ENCODE measurements around the gene TMEM59L. TPM values are rescaled to one million over a fixed set of nuclear protein-coding genes. Genes with fewer than 3 reads are reported as not detected.

The TMEM59L gene
- total RNA-seq (2014; rRNA removed; shearing (Covaris generic)) = 2.0 and 2.5 TPM in 2 replicates

GRCh38 chr19:18612772-18613588, at the start of gene TMEM59L:
TSS of gene TMEM59L (plus strand) at chr19:18612870. CDS start at chr19:18612959, 89 bp downstream.

GRCh38 chr19:18571564-18572344, 40.9 kb upstream of the TMEM59L start, which contains the start of gene UBA52:
TSS of gene UBA52 (plus strand) at chr19:18571857. CDS start at chr19:18573301, 1,444 bp downstream.

GRCh38 chr19:18588611-18589379, 23.9 kb upstream of the TMEM59L start, which contains the start of gene REX1BD:
TSS of gene REX1BD (plus strand) at chr19:18588798. CDS start at chr19:18588802, 4 bp downstream.

DNA sequence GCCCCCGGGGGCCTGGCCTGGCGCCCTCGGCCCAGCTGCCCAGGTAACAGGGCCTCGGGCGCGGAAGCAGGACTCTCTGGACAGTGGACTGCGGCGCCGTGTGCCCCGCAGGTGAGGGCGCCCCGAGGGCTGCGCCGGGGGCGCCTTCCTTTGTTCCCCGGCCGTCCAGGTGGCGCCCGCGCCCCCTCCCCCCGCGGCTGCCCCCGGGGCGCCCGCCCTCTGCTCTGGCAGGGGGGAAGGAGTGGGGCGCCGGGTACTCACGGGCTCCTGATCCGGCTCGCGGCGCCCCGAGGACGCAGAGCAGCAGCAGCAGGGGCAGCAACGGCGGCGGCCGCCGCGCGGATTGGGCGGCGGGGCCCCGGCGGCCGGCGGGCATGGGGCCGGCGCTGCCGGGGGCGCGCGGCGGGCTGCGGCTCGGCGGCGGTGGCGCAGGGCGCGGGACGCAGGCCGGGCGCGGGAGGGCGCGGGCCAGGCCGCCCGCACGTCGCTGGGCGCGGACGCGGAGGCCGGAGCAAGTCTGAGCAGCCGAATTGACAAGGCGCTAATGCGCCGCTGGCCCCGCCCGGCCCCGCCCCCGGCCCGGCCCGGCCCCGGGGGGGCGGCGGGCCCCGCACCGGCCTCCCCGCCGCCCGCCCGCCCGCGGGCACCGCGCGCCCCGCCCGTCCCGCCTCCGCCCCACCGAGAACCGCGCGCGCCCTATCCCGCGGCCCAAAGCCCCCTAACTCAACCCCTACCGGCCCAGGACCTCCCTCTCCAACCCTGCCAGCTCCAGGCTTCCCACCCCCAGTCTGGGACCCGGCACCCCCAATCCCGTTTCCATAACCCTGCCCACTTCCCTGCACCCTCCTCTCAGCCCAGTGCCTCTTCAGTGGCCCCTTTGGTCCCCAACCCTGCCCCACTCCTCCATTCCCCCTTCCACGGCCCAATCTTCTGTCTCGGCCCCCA, 6.1 kb upstream of the TMEM59L start, which contains the start of gene CRLF1:
TSS of gene CRLF1 (minus strand) at position 519 of the 945 bp plus-strand sequence. CDS start at position 376, 143 bp downstream.

DNA sequence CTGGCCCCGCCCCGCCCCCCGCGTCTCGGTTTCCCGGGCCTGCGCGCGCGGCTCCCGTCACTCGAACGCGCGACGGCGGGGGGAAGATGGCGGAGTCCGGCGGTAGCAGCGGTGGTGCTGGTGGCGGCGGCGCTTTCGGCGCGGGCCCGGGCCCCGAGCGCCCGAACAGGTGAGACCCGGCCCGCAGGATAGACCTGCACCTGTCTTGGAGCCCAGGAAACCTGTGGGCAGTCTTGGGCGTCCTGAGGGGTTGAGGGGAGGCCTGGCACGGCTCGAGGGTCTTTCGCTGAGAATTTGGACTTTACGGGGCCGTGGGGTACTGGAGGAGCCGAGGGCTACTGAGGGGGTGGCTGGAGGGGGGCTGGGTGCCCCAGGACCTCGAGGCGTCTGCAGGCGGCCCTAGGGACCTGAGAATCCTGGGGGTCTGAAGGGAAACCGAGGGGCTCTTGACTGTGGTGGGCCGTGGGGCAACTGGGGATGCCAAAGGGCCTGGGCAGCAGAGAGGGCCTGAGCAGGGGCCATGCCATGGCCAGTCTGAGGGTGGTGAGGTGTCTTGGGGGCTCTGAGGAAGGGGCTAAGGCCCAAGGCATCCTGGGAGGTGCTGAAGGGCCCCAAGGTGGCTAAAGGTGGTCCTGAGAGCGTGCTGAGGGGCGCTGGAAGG, 24.4 kb downstream of the TMEM59L start, which contains the start of gene KLHL26:
TSS of gene KLHL26 (plus strand) at position 60 of the 661 bp plus-strand sequence. CDS start at position 87, 27 bp downstream.

Small RNAs within 50 kb of the gene (small RNA-seq; reads per million reads assigned to genes)
- not detected for gene RN7SL155P

Other genes starting within 250 kb of the TMEM59L start
- gene GDF15, start 226.7 kb upstream of the TMEM59L start, total RNA-seq (2014; rRNA removed; shearing (Covaris generic)) = 32.1 and 48.4 TPM in 2 replicates
- gene LRRC25, start 215.2 kb upstream of the TMEM59L start, total RNA-seq (2014; rRNA removed; shearing (Covaris generic)) = 0.15 TPM in 1 of 2 replicates, not detected in the other
- 135 and 183 TPM in 2 replicates for gene SSBP4, start 193.5 kb upstream of the TMEM59L start, total RNA-seq (2014; rRNA removed; shearing (Covaris generic))
- gene ISYNA1, start 174.7 kb upstream of the TMEM59L start, total RNA-seq (2014; rRNA removed; shearing (Covaris generic)) = 26.3 and 35.8 TPM in 2 replicates
- 21.9 and 26.6 TPM in 2 replicates for gene ELL, start 90.8 kb upstream of the TMEM59L start, total RNA-seq (2014; rRNA removed; shearing (Covaris generic))
- 270 and 281 TPM in 2 replicates for gene FKBP8, start 69.3 kb upstream of the TMEM59L start, total RNA-seq (2014; rRNA removed; shearing (Covaris generic))
- 170 and 182 TPM in 2 replicates for gene KXD1, start 55.0 kb upstream of the TMEM59L start, total RNA-seq (2014; rRNA removed; shearing (Covaris generic))
- gene UBA52, start 41.0 kb upstream of the TMEM59L start, total RNA-seq (2014; rRNA removed; shearing (Covaris generic)) = 1,318 and 1,387 TPM in 2 replicates
- 185 and 235 TPM in 2 replicates for gene REX1BD, start 24.1 kb upstream of the TMEM59L start, total RNA-seq (2014; rRNA removed; shearing (Covaris generic))
- 6.0 and 9.8 TPM in 2 replicates for gene CRLF1, start 6.1 kb upstream of the TMEM59L start, total RNA-seq (2014; rRNA removed; shearing (Covaris generic))
- gene KLHL26, start 24.2 kb downstream of the TMEM59L start, total RNA-seq (2014; rRNA removed; shearing (Covaris generic)) = 7.0 TPM in 2 replicates
- 7.3 and 7.5 TPM in 2 replicates for gene CRTC1, start 70.8 kb downstream of the TMEM59L start, total RNA-seq (2014; rRNA removed; shearing (Covaris generic))
- gene COMP, start 178.4 kb downstream of the TMEM59L start, total RNA-seq (2014; rRNA removed; shearing (Covaris generic)) = not detected in 2 replicates
- 101 and 111 TPM in 2 replicates for gene UPF1, start 219.1 kb downstream of the TMEM59L start, total RNA-seq (2014; rRNA removed; shearing (Covaris generic))